NCI-H128 (cell line): Measurements from ENCODE around the gene ERICH6B.

Source experiments
- DNase-seq: peaks from one replicate; lab custom pipeline; 2025; ENCODE audit not compliant: unreplicated experiment; lab: John Stamatoyannopoulos, UW

The ERICH6B gene

DNA sequence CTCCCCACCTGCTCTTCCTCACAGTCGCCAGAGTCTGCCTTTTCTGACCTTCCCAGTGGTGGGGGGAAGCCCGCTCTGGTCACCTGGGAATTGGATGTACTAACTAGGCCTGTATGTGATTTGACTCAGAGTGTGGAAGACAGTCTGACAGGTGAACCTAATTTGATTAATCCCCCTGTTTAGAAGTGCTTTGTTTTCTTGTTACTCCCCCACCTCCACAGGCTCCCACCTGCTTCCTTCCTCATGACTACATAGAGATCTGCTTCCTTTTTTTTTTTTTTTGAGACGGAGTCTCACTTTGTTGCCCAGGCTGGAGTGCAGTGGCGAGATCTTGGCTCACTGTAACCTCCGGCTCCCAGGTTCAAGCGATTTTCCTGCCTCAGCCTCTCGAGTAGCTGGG is 106.8 kb downstream of the ERICH6B start:
- DNase-seq: no peak

- DNase-seq: no peak
Measured at GRCh38 chr13:45506811-45507210, 108.7 kb downstream of the ERICH6B start.

DNA sequence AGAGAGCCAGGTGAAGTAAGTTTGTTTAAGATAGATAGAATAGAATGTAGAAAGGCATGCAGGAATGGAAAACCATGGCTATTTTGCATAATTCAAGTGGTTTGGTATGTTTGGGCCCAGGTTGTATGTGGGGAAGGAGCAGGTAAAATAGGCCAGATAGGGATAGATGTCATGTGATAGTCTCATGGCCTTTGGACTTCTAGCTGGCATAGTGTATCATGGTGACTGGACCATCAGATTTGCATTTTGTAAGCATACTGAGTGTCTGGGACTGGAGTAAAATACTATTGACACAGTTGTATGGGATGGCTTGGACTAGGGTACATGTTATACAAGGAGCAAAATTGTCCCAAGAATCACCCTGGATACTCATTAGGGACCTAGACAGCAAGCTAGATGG is 111.9 kb downstream of the ERICH6B start:
- DNase-seq: no peak

- no peak for DNase-seq
Measured at GRCh38 chr13:45501175-45501526, 114.4 kb downstream of the ERICH6B start.

DNA sequence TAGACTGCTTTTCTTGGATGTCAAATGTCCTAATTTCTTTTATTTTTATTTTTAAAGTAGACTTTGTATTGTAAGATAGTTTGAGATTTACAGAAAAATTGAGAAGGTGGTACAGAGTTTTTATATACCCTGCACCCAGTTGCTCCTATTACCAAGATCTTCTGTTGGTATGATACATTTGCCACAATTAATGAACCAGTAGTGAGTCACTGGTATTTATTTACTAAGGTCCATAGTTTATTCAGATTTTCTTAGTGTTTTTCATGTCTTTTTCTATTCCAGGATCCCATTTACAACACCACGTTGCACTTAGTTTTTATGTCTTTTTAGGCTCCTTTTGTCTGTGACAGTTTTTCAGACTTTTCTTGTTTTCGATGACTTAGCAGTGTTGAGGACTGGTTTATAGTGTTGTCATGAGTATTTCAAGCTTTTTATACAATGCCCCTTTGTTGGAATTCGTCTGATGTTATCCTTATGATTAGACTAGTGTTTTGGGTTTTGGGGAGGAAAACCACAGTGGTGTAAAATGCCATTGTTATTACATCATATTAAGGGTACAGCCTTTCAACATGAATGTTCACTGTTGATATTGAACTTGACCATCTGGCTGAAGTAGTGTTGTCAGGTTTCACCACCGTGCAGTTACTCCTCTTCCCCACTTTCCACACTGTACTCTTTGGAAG is 114.9 kb downstream of the ERICH6B start:
- DNase-seq: no peak

- no peak for DNase-seq
Measured at GRCh38 chr13:45496942-45497341, 118.6 kb downstream of the ERICH6B start.

DNA sequence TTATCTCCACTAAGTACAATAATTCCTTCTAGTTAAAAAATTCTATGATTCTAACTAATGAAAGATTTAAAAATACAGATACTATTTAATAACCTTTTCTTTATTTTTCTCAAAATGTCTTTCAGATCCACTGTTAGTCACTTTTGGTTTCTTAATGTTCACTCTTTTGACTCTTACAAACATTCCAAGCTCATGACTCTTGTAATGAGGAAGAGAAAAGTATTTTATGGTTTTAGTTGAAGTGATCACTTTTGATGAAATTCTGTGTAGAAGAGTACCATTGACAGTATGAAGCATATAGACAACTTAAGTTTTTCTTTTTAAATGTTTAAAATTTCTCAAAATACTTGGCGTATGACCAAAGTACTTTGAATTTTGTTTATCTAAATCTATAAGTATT is 123.0 kb downstream of the ERICH6B start:
- DNase-seq: no peak
